ENCODE measurements around the gene SLC29A2.
"Not testable (repeated sequence)": the region's sequence is repeated elsewhere in the genome, so short reads cannot be mapped to it uniquely, and the experiment has no call there.

SLC29A2 gene

GRCh38 chr11:66410191-66410590 lies 38.6 kb upstream of the SLC29A2 start:
- no peak for TF ChIP-seq JUND (IDR thresholded peaks at IDR 0.05; ENCODE audit: low read depth)
- in situ Hi-C loops (cut with HindIII; ENCODE audit: low pct_unique_long_range_greater_than_20kb, low sequenced_read_pairs): no loop called here
- DNase-seq (ENCODE audit: low read depth in 1 of 2, low spot score in 1 of 2): no peak

GRCh38 chr11:66409226-66409625 lies 37.7 kb upstream of the SLC29A2 start:
- TF ChIP-seq JUND (IDR thresholded peaks at IDR 0.05; ENCODE audit: low read depth): no peak
- in situ Hi-C loops (cut with HindIII; ENCODE audit: low pct_unique_long_range_greater_than_20kb, low sequenced_read_pairs): no loop called here

GRCh38 chr11:66408488-66409214 lies 37.1 kb upstream of the SLC29A2 start:
- DNase-seq (ENCODE audit: low read depth in 1 of 2, low spot score in 1 of 2): peak; percentile 90 to 97
- TF ChIP-seq JUND (IDR thresholded peaks at IDR 0.05; ENCODE audit: low read depth): no peak
- in situ Hi-C loops (cut with HindIII; ENCODE audit: low pct_unique_long_range_greater_than_20kb, low sequenced_read_pairs): no loop called here

More at GRCh38 chr11:66409226-66409625, 37.7 kb upstream of the SLC29A2 start:
- no peak for DNase-seq (ENCODE audit: low read depth in 1 of 2, low spot score in 1 of 2)

GRCh38 chr11:66407651-66408050 lies 36.1 kb upstream of the SLC29A2 start:
- in situ Hi-C loops (cut with HindIII; ENCODE audit: low pct_unique_long_range_greater_than_20kb, low sequenced_read_pairs): no loop called here
- TF ChIP-seq JUND (IDR thresholded peaks at IDR 0.05; ENCODE audit: low read depth): no peak
- DNase-seq (ENCODE audit: low read depth in 1 of 2, low spot score in 1 of 2): no peak

GRCh38 chr11:66393954-66394353 lies 22.4 kb upstream of the SLC29A2 start:
- DNase-seq (ENCODE audit: low read depth in 1 of 2, low spot score in 1 of 2): no peak
- TF ChIP-seq JUND (IDR thresholded peaks at IDR 0.05; ENCODE audit: low read depth): no peak
- in situ Hi-C loops (cut with HindIII; ENCODE audit: low pct_unique_long_range_greater_than_20kb, low sequenced_read_pairs): no loop called here

GRCh38 chr11:66391322-66391721 lies 19.8 kb upstream of the SLC29A2 start:
- no peak for TF ChIP-seq JUND (IDR thresholded peaks at IDR 0.05; ENCODE audit: low read depth)
- in situ Hi-C loops (cut with HindIII; ENCODE audit: low pct_unique_long_range_greater_than_20kb, low sequenced_read_pairs): no loop called here
- no peak for DNase-seq (ENCODE audit: low read depth in 1 of 2, low spot score in 1 of 2)

- in situ Hi-C loops (cut with HindIII; ENCODE audit: low pct_unique_long_range_greater_than_20kb, low sequenced_read_pairs): no loop called here
- DNase-seq (ENCODE audit: low read depth in 1 of 2, low spot score in 1 of 2): peak; percentile 60 to 93
- no peak for TF ChIP-seq JUND (IDR thresholded peaks at IDR 0.05; ENCODE audit: low read depth)
Measured at GRCh38 chr11:66388780-66389386, 17.3 kb upstream of the SLC29A2 start.

GRCh38 chr11:66386171-66387069 lies 14.9 kb upstream of the SLC29A2 start:
- peak in 1 of 2 experiments; percentile 90 for DNase-seq (ENCODE audit: low read depth in 1 of 2, low spot score in 1 of 2)
- TF ChIP-seq JUND (IDR thresholded peaks at IDR 0.05; ENCODE audit: low read depth): no peak
- in situ Hi-C loops (cut with HindIII; ENCODE audit: low pct_unique_long_range_greater_than_20kb, low sequenced_read_pairs): no loop called here

- DNase-seq (ENCODE audit: low read depth in 1 of 2, low spot score in 1 of 2); in situ Hi-C loops (cut with HindIII; ENCODE audit: low pct_unique_long_range_greater_than_20kb, low sequenced_read_pairs): not testable (repeated sequence)
Measured at GRCh38 chr11:66384316-66384715, 12.8 kb upstream of the SLC29A2 start.

GRCh38 chr11:66380264-66380663 lies 8.7 kb upstream of the SLC29A2 start:
- in situ Hi-C loops (cut with HindIII; ENCODE audit: low pct_unique_long_range_greater_than_20kb, low sequenced_read_pairs); DNase-seq (ENCODE audit: low read depth in 1 of 2, low spot score in 1 of 2): not testable (repeated sequence)

- in situ Hi-C loops (cut with HindIII; ENCODE audit: low pct_unique_long_range_greater_than_20kb, low sequenced_read_pairs); DNase-seq (ENCODE audit: low read depth in 1 of 2, low spot score in 1 of 2): not testable (repeated sequence)
Measured at GRCh38 chr11:66373690-66374287, 2.2 kb upstream of the SLC29A2 start.

- DNase-seq (ENCODE audit: low read depth in 1 of 2, low spot score in 1 of 2): peak in 1 of 2 experiments; percentile 54
- in situ Hi-C loops (cut with HindIII; ENCODE audit: low pct_unique_long_range_greater_than_20kb, low sequenced_read_pairs): no loop called here
- TF ChIP-seq JUND (IDR thresholded peaks at IDR 0.05; ENCODE audit: low read depth): no peak
Measured at GRCh38 chr11:66373265-66373664, 1.7 kb upstream of the SLC29A2 start.
